ENCODE results near the gene MOSMO.
"Not testable (repeated sequence)": the region's sequence is repeated elsewhere in the genome, so short reads cannot be mapped to it uniquely, and the experiment has no call there.

The MOSMO gene

GRCh38 chr16:22001591-22001990, 6.3 kb upstream of the MOSMO start:
- DNase-seq, result no peak

DNA sequence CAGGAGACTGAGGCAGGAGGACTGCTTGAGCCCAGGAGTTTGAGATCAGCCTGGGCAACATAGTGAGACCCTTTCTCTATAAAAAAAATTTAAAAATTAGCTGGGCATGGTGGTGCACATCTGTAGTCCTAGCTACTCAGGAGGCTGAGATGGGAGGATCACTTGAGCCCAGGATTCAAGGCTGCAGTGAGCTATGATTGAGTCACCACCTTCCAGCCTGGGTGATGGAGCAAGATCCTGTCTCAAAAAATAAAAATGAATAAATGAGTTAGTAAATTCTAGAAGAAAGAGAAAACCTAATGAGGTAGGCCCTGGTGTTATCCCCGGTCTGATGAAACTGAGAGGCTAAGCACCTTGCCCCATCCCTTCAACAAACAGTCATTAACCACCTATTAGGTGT, 5.9 kb upstream of the MOSMO start:
- not testable (repeated sequence) for DNase-seq

- DNase-seq, result no peak
Measured at GRCh38 chr16:22003195-22003594, 4.7 kb upstream of the MOSMO start.

GRCh38 chr16:22004341-22004740, 3.6 kb upstream of the MOSMO start:
- DNase-seq, result no peak

- DNase-seq, result no peak
Measured at GRCh38 chr16:22005746-22006145, 2.2 kb upstream of the MOSMO start.

DNA sequence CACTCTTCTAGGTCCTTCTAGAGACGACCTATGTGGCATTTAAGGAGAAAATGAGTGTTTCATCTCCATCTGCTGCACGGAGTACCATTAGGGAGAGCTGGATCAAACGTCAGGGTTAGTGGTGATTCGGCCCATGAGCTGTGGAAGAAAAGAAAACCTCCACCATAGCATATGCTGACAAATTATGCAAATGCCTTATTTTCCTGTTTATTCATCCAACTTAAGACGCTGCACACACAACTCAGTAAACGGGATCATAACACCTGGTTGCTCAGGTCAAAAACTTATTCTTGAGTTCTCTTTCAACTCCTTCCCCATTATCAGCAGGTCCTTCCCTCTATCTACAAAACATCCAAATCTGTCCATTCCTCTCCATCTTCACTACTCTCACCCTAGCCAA, 1.3 kb upstream of the MOSMO start:
- no peak for DNase-seq

- DNase-seq, result no peak
Measured at GRCh38 chr16:22007159-22007508, 777 bp upstream of the MOSMO start.

GRCh38 chr16:22008215-22009059, 526 bp downstream of the MOSMO start:
- DNase-seq, result peak; percentile 71

GRCh38 chr16:22010902-22011301, 3.0 kb downstream of the MOSMO start:
- no peak for DNase-seq

DNA sequence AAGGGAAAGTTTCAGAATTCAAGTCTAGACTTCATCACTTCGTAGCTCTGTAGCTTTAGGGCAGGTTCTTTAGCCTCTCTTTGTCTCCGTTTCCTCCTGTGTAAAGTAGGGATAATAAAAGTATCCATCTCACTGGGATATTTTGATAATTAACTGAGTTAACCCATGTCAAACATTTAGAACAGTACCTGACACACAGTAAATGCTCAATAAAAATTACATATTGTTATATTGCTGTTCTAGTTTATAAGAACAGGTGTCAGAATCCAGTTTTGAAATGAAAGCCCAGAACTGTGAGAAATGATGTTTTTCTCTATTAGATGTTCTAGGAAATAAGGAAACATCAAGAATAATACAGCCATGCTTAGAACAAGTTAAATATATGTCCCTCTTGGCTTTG, 4.3 kb downstream of the MOSMO start:
- no peak for DNase-seq

- no peak for DNase-seq
Measured at GRCh38 chr16:22013486-22013885, 5.6 kb downstream of the MOSMO start.

DNA sequence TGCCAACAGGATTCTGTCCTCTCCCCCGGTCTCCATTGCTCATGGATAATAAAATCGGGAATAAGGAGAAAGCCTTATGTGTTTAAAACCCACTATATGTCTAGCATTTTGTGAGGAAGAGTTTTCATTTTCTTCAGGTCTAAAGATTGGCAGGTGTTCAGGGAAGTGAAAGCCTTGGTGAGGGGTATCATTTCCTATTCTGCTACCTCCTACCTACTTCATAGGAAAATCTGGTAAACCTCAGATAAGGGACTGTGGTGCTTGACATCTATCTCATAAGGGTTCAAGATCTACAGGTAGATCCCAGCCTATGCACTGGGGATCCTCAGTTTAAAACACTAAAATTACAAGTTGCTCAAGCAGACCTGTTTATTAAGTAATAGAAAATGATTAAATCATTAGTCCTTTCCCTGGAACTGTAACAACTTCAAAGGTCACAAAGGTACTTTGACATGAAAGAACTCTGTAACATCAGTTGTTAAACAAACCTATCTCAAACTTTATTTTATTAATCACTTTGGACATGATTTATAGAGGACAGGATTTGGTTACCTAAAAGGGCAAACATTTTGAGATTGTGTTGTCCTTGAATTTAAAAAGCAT, 6.5 kb downstream of the MOSMO start:
- DNase-seq, result no peak

DNA sequence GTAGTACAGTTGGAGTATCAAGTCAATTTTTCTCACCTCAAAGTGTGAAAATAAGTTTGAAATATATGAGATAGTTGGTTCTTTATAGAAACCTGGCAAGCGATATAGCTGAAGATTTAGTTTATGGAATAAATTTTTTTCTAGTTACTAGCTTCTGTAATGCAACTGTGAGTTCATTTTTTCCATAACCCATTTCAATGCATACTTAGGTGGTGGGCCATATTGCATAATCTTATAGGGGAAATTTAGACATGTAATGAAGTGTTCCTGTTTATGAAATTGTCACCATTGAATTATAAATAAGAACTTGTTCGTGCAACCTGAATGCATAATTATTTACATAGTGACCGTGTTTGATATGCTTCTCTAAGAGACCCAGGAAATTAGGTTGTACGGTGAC, 9.0 kb downstream of the MOSMO start:
- DNase-seq, result no peak

- no peak for DNase-seq
Measured at GRCh38 chr16:22018559-22018958, 10.6 kb downstream of the MOSMO start.

DNA sequence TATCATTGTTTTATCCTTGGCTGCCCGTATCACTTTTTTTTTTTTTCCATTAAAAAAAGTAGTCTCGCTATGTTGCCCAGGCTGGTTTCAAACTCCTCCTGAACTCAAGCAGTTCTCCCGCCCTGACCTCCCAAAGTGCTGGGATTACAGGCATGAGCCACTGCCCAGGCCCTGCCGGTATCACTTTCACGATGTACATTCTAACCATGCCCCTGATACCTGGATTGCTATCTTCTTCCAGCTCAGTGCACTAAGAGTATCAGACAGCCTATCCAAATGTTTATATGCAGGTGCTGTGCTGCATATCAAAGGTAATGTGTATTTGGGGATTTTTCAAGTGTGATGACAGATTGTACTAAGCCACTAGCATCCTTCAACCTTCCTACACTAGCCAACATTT, 14.2 kb downstream of the MOSMO start:
- no peak for DNase-seq

- no peak for DNase-seq
Measured at GRCh38 chr16:22023505-22023904, 15.6 kb downstream of the MOSMO start.

DNA sequence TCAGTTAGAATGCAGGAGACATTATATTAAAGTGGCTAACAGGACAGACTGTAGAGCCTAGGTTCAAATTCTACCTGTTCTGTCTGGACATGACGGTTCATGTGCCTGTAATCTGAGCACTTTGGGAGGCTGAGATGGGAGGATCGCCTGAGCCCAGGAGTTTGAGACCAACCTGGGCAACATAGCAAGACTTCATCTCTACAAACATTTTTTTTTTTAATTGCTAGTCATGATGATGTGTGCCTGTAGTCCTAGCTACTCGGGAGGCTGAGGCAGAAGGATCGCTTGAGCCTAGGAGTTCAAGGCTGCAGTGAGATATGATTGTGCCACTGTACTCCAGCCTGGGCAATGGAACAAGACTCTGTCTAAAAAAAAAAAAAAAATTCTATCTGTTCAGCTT, 16.9 kb downstream of the MOSMO start:
- not testable (repeated sequence) for DNase-seq

DNA sequence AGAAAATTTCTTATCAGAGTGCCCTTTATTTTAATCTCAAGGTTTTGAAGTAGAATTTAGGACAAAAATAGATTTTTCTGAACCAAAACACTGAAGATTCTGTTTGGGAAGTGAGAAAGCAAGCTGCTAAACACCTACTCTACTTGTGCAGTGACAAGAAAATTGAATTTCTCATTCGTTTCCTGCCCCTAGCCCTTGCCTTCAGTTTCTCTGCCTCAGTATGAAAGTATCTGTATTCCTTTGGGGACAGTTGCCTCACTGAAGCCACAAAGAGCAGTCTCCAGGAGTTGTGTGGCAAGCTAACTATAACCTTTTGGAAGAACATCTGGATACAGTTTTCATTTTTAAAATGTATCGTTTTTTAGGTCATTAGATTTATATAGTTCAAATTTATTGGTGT, 19.7 kb downstream of the MOSMO start:
- no peak for DNase-seq

DNA sequence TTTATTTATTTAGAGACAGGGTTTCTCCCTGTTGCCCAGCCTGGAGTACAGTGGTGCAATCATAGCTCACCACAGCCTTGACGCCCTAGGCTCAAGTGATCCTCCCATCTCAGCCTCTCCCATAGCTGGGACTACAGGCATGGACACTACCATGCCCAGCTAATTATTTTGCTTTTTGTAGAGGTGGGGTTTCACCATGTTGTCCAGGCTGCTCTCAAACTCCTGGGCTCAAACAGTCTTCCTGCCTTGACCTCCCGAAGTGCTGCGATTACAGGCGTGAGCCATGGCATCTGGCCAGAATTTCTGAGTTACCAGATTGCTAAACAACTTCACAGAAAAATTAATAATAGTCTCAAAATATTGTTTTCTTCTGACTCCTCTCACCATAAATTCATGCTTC, 21.7 kb downstream of the MOSMO start:
- no peak for DNase-seq

DNA sequence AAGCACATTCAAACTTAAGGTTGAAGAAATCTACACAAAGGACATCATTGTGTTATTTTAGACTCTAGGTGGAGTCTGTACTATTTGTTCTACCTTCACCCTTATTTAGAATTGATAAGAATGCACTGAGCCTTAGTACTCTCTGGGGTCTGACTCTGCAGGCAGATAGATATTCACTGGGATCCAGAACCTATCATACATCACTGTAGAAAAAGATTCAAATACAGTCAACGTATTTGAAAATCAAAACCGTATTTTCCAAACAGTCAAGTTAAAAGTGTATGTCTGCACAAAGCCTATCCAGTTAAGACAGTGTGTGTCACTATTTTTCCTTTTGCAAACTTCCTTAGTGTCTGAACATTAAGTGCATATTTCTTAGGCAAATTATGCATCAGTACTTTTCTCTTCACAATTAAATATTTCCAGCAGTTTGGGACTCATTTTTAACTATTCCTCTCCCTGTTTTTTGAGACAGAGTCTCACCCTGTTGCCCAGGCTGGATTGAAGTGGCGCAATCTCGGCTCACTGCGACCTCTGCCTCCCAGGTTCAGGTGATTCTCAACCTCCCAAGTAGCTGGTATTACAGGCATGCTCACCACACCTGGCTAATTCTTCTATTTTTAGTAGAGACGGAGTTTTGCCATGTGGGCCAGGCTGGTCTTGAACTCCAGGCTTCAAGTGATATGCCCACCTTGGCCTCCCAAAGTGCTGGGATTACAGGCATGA, 22.3 kb downstream of the MOSMO start:
- DNase-seq, result no peak

DNA sequence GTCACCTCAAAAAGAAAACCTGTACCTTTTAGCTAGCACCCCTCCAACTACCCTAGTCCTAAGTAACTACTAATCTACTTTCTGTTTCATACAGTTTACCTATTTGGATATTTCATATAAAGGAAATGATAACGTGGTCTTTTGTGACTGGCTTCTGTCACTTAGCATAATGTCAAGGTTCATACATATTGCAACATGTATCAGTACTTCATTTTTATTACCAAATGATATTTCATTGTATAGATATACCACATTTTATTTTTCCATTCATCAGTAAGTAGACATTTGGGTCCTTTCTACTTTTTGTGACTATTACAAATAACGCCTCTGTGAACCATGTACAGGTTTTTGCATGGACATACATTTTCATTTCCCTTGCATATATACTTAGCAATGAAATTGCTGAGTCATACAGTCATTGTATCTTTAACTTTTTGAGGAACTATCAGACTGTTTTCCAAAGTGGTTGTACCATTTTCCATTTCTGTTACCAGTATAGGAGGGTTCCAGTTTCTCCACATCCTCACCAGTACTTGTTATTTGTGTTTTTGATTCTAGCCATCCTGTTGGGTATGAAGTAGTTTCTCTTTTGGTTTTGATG, 23.7 kb downstream of the MOSMO start:
- DNase-seq, result no peak

DNA sequence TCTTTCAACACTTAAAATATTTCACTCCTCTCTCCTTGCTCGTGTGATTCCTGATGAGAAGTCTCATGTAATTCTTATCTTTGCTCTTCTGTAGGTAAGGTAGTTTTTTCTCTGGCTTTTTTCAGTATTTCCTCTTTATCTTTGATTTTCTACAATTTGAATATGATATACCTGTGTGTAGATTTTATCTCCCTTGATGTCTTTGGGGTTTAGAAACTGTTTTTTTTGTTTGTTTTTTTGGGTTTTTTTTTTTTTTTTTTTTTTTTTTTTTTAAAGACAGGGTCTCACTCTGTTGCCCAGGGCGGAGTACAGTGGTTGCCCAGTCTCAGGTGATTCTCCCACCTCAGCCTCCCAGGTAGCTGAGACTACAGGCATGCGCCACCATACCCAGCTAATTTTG, 26.6 kb downstream of the MOSMO start:
- no peak for DNase-seq

- no peak for DNase-seq
Measured at GRCh38 chr16:22035153-22035552, 27.2 kb downstream of the MOSMO start.

Measured in right kidney (tissue), 1 donor.